ENCODE data around the gene JOSD1.
A peak's percentile ranks its signal among the peaks of the same experiment; 100 is the strongest.

JOSD1 gene

GRCh38 chr22:38733329-38733723, 32.6 kb upstream of the JOSD1 start:
- Histone ChIP-seq H3K9me3 (replicated peaks; ENCODE audit: insufficient read depth, low read length) (no peaks in the 10 kb centered on the region), H3K9me2 (replicated peaks; ENCODE audit: insufficient read depth, low read length) (no peaks in the 10 kb centered on the region), H3K9ac (ENCODE audit: low read length) (no peak overlapping the region), H3K4me2 (ENCODE audit: low read depth, low read length) (no peak overlapping the region), H3K4me3 (ENCODE audit: low read length) (no peak overlapping the region), H3K27me3 (replicated peaks; ENCODE audit: insufficient read depth, low read length) (no peaks in the 10 kb centered on the region), H3F3A (ENCODE audit: insufficient read depth, low read length) (peaks cover 51% of the 10 kb centered on the region), H4K20me1 (ENCODE audit: insufficient read depth, low read length) (no peaks in the 10 kb centered on the region), H3K27ac (ENCODE audit: low read length) (no peak overlapping the region), H3K36me3 (replicated peaks; ENCODE audit: insufficient read depth, low read length) (peaks cover 8% of the 10 kb centered on the region; the same call in 1 of the 2 replicates), H3K79me2 (ENCODE audit: low read length) (peaks cover 15% of the 10 kb centered on the region), H3K4me1 (ENCODE audit: low read length) (peaks cover 7% of the 10 kb centered on the region; the same call in 1 of the 2 replicates), H2AFZ (ENCODE audit: low read length) (no peak overlapping the region)
- TF ChIP-seq, protein P1, sequence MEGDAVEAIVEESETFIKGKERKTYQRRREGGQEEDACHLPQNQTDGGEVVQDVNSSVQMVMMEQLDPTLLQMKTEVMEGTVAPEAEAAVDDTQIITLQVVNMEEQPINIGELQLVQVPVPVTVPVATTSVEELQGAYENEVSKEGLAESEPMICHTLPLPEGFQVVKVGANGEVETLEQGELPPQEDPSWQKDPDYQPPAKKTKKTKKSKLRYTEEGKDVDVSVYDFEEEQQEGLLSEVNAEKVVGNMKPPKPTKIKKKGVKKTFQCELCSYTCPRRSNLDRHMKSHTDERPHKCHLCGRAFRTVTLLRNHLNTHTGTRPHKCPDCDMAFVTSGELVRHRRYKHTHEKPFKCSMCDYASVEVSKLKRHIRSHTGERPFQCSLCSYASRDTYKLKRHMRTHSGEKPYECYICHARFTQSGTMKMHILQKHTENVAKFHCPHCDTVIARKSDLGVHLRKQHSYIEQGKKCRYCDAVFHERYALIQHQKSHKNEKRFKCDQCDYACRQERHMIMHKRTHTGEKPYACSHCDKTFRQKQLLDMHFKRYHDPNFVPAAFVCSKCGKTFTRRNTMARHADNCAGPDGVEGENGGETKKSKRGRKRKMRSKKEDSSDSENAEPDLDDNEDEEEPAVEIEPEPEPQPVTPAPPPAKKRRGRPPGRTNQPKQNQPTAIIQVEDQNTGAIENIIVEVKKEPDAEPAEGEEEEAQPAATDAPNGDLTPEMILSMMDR (IDR thresholded peaks at IDR 0.05; ENCODE audit: low read length), result peak; percentile 75
- TF ChIP-seq EZH2 (optimal IDR thresholded peaks at IDR 0.05; ENCODE audit: low read depth, low read length) (no peak), EZH2phosphoT487 (IDR thresholded peaks at IDR 0.05; ENCODE audit: low read length) (no peak)
- DNase-seq, result peak; percentile 19

DNA sequence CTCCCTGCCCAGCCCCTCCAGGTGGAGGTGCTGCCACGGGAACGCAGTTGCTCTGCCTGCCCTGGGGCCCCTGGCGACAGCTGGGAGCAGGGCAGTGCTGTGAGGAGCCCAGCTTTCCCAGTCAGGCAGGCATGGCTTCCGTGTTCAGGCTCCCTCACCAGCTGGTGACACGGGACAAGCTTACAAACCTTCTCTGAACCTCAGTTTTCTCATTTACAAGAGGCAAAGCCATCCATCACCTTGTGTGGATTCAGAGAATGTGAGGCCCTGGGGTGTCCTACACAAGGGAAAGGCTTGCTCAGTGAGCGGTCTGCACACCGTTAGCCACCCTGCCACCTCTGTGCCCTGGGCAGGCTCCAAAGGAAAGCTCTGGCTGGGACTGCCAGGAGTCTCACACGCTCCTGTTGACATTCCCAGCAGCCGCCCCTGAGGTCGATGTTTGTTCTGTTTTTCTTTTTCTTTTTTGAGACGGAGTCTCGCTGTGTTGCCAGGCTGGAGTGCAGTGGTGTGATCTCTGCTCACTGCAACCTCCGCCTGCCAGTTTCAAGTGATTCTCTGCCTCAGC, 31.6 kb upstream of the JOSD1 start:
- H3K9me2 ChIP-seq (replicated peaks; ENCODE audit: insufficient read depth, low read length), result no peaks in the 10 kb centered on the region
- no peak overlapping the region for H3K27ac ChIP-seq (ENCODE audit: low read length)
- no peak overlapping the region for H3K9ac ChIP-seq (ENCODE audit: low read length)
- TF ChIP-seq EZH2 (optimal IDR thresholded peaks at IDR 0.05; ENCODE audit: low read depth, low read length) (no peak), EZH2phosphoT487 (IDR thresholded peaks at IDR 0.05; ENCODE audit: low read length) (no peak)
- TF ChIP-seq, protein P1 (IDR thresholded peaks at IDR 0.05; ENCODE audit: low read length), result no peak
- H3K9me3 ChIP-seq (replicated peaks; ENCODE audit: insufficient read depth, low read length), result no peaks in the 10 kb centered on the region
- H4K20me1 ChIP-seq (ENCODE audit: insufficient read depth, low read length), result no peaks in the 10 kb centered on the region
- H3K4me3 ChIP-seq (ENCODE audit: low read length), result no peak overlapping the region
- H2AFZ ChIP-seq (ENCODE audit: low read length), result no peak overlapping the region
- H3K4me2 ChIP-seq (ENCODE audit: low read depth, low read length), result no peak overlapping the region
- no peaks in the 10 kb centered on the region; the same call in 1 of the 2 replicates for H3K36me3 ChIP-seq (replicated peaks; ENCODE audit: insufficient read depth, low read length)
- DNase-seq, result peak; percentile 5
- peaks cover 7% of the 10 kb centered on the region; the same call in 1 of the 2 replicates for H3K4me1 ChIP-seq (ENCODE audit: low read length)
- H3K27me3 ChIP-seq (replicated peaks; ENCODE audit: insufficient read depth, low read length), result no peaks in the 10 kb centered on the region
- H3F3A ChIP-seq (ENCODE audit: insufficient read depth, low read length), result peaks cover 44% of the 10 kb centered on the region
- peaks cover 13% of the 10 kb centered on the region; the same call in 1 of the 2 replicates for H3K79me2 ChIP-seq (ENCODE audit: low read length)

- Histone ChIP-seq H3K4me1 (ENCODE audit: low read length) (peaks cover 7% of the 10 kb centered on the region; the same call in 1 of the 2 replicates), H3K36me3 (replicated peaks; ENCODE audit: insufficient read depth, low read length) (peaks cover 2% of the 10 kb centered on the region; the same call in 1 of the 2 replicates), H3K4me2 (ENCODE audit: low read depth, low read length) (no peak overlapping the region), H3K9ac (ENCODE audit: low read length) (no peak overlapping the region), H3K79me2 (ENCODE audit: low read length) (peaks cover 18% of the 10 kb centered on the region; the same call in 1 of the 2 replicates), H2AFZ (ENCODE audit: low read length) (no peak overlapping the region), H3K4me3 (ENCODE audit: low read length) (no peak overlapping the region), H4K20me1 (ENCODE audit: insufficient read depth, low read length) (no peaks in the 10 kb centered on the region), H3K9me3 (replicated peaks; ENCODE audit: insufficient read depth, low read length) (no peaks in the 10 kb centered on the region), H3F3A (ENCODE audit: insufficient read depth, low read length) (peaks cover 38% of the 10 kb centered on the region), H3K27ac (ENCODE audit: low read length) (no peak overlapping the region), H3K27me3 (replicated peaks; ENCODE audit: insufficient read depth, low read length) (no peaks in the 10 kb centered on the region), H3K9me2 (replicated peaks; ENCODE audit: insufficient read depth, low read length) (no peaks in the 10 kb centered on the region)
- TF ChIP-seq EZH2 (optimal IDR thresholded peaks at IDR 0.05; ENCODE audit: low read depth, low read length) (no peak), EZH2phosphoT487 (IDR thresholded peaks at IDR 0.05; ENCODE audit: low read length) (no peak)
- TF ChIP-seq, protein P1 (IDR thresholded peaks at IDR 0.05; ENCODE audit: low read length), result no peak
- no peak for DNase-seq
Measured at GRCh38 chr22:38731703-38732161, 31.0 kb upstream of the JOSD1 start.

Measured in MM.1S (cell line).